Effector memory CD4-positive, alpha-beta T cell (primary cell): ENCODE measurements around the gene TRIB2.

Source experiments
- DNase-seq, 3 donors: peaks; one replicate each; pipeline ENCODE4 v3.0.0-alpha.2; 2020
- H3K27ac ChIP-seq: 2 replicates; pipeline ENCODE4 v1.7.0; 2013; ENCODE audit warnings: mild to moderate bottlenecking, low read length, moderate library complexity; ENCODE audit not compliant: insufficient read depth, poor library complexity, severe bottlenecking
- H3K27me3 ChIP-seq: replicated peaks from 2 replicates; pipeline ENCODE4 v1.7.0; 2013; ENCODE audit warnings: mild to moderate bottlenecking, low read length; ENCODE audit not compliant: insufficient read depth, control insufficient read depth, poor library complexity, severe bottlenecking
- H3K36me3 ChIP-seq: 2 replicates; pipeline ENCODE4 v1.7.0; 2013; ENCODE audit warnings: mild to moderate bottlenecking, low read length, moderate library complexity; ENCODE audit not compliant: control insufficient read depth, insufficient read depth
- H3K4me1 ChIP-seq: 2 replicates; pipeline ENCODE4 v1.7.0; 2013; ENCODE audit warnings: low read length, mild to moderate bottlenecking; ENCODE audit not compliant: control insufficient read depth, insufficient read depth, poor library complexity, severe bottlenecking
- H3K4me3 ChIP-seq: 2 replicates; pipeline ENCODE4 v1.7.0; 2013; ENCODE audit warnings: low read length, low read depth, mild to moderate bottlenecking; ENCODE audit not compliant: insufficient read depth, poor library complexity, severe bottlenecking
- H3K9me3 ChIP-seq: 2 replicates; pipeline ENCODE4 v1.7.0; 2013; ENCODE audit warnings: mild to moderate bottlenecking, low read length, moderate library complexity; ENCODE audit not compliant: control insufficient read depth

TRIB2 gene

DNA sequence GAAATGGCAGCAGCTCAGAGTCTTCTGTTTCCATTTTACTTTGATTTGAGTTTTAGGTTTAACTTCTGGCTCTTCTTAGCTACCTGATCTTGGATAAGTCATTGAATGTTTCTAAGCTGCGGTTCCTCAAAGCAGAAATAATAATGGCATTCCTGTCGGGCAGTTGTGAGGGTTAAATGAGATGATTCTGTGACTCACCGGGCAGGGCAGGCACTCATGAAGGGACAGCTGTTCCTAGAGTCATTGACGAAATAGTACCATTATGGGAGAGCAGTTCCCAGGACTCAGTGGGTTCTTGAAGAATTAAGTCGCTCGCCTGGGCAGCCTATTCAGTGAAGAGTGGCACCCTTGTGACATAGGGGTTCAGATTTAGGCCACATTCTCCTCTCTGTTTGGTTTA lies 10.3 kb downstream of the TRIB2 start:
- H3K4me1 ChIP-seq: peaks cover 52% of the 10 kb centered on the region
- H3K27me3 ChIP-seq: no peaks in the 10 kb centered on the region
- H3K27ac ChIP-seq: peak overlapping the region; percentile 11
- no peaks in the 10 kb centered on the region for H3K9me3 ChIP-seq
- no peak for DNase-seq
- H3K4me3 ChIP-seq: no peak overlapping the region
- H3K36me3 ChIP-seq: peaks cover 56% of the 10 kb centered on the region

DNA sequence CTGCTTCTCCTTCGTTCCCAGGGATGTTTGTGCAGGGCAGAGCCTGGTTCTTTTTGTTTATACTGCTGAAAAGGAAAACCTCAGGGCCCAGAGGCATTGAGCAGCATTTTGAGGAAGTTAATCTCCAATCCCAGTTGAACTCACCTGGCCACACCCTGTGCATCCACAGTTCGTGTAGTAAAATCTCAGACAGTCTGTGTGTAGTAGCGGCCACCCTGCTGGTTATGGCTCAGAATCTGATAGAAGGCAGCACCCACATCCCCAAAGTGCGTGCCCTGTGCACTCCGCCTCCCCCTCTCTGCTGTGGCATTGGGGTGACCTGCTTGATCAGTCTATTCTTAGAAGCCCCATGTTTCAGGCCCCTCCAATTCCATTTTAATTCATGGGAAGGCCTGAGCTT lies 10.9 kb downstream of the TRIB2 start:
- H3K27ac ChIP-seq: peak overlapping the region; percentile 49

DNA sequence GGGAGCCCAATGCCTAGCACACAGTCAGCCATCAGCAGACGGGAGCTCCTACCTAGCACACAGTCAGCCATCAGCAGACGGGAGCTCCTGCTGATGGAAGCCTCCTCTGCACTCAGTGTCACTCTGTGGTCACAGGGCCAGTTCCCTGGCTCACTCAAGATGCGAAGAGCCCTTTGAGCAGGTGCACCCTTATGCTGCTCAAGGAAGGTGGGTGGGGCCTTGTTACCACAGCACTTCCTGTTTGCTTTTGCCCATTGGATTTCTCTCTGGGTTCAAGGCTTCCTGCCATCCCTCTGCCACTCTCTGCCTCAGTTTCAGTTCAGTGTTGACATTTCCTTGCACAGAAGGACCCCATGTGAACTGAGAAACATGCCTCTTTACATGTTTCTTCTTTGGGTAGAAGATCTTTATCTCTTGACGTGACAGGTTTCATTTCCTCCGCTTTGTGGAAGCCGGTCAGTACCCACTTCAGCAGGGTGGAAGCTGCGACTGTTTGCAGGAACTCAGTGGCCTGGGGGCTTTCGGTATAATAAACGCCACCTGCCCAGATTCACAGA lies 11.6 kb downstream of the TRIB2 start:
- Histone ChIP-seq H3K27ac (peak overlapping the region; percentile 49), H3K4me3 (peak overlapping the region; percentile 13), H3K9me3 (no peaks in the 10 kb centered on the region), H3K36me3 (peaks cover 52% of the 10 kb centered on the region), H3K27me3 (no peaks in the 10 kb centered on the region), H3K4me1 (peaks cover 48% of the 10 kb centered on the region)
- DNase-seq: peak; percentile 27 to 51 (median 51)

More for the DNA sequence above, 10.9 kb downstream of the TRIB2 start:
- DNase-seq: no peak
- Histone ChIP-seq H3K27me3 (no peaks in the 10 kb centered on the region), H3K36me3 (peaks cover 56% of the 10 kb centered on the region), H3K9me3 (no peaks in the 10 kb centered on the region), H3K4me1 (peaks cover 53% of the 10 kb centered on the region), H3K4me3 (peak overlapping the region; percentile 13)

DNA sequence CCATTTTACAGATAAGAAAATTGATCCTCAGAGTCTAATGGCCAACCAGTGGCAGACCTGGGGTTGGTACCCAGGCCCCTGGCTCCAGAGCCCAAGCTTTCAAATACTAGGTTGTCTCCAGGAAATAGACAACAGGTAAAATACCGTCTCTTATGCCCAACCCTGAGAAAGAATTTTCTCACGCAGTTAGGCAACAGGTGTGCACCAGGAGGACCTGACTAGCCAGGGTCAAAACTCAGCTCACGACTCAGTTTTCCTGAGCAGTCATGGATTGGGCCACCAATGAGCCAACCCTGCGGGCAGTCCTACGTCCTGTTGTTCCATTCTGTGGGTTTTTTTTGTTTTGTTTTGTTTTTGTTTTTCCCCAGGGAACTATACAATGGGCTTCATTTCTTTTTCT lies 13.5 kb downstream of the TRIB2 start:
- H3K4me3 ChIP-seq: no peak overlapping the region
- H3K36me3 ChIP-seq: peaks cover 44% of the 10 kb centered on the region
- H3K4me1 ChIP-seq: peaks cover 54% of the 10 kb centered on the region
- no peaks in the 10 kb centered on the region for H3K27me3 ChIP-seq
- H3K9me3 ChIP-seq: no peaks in the 10 kb centered on the region
- H3K27ac ChIP-seq: no peak overlapping the region
- DNase-seq: no peak

DNA sequence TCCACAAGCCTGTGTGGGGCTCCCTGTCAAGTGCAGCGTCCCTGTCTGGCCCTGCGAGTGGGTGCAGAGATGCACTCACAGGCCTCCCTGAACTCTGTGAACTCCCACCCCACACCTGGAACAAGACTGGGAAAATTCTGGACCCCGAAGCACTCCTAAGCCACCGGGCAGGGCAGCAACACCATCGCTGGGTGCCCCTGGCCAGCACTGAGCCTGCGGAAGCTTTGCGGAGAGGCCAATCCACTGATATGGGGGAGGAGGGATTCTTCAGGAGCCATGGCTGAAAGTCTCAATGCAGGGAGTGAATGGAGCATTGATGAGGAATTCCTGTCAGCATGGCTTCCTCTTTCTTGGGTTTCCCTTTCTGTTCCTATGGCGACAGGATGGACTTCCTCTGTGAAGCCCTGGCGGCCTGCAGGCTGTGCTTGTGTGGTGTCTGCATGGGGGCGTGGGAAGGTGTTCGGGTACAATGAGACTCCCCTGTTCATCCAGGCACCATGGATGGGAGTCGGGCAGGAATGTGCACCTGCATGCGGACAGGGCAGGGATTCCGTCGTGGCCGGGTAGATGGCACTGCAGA lies 15.1 kb downstream of the TRIB2 start:
- no peaks in the 10 kb centered on the region for H3K9me3 ChIP-seq
- peaks cover 56% of the 10 kb centered on the region for H3K4me1 ChIP-seq
- no peak overlapping the region for H3K27ac ChIP-seq
- no peak overlapping the region for H3K4me3 ChIP-seq
- peaks cover 40% of the 10 kb centered on the region for H3K36me3 ChIP-seq
- DNase-seq: no peak
- no peaks in the 10 kb centered on the region for H3K27me3 ChIP-seq

DNA sequence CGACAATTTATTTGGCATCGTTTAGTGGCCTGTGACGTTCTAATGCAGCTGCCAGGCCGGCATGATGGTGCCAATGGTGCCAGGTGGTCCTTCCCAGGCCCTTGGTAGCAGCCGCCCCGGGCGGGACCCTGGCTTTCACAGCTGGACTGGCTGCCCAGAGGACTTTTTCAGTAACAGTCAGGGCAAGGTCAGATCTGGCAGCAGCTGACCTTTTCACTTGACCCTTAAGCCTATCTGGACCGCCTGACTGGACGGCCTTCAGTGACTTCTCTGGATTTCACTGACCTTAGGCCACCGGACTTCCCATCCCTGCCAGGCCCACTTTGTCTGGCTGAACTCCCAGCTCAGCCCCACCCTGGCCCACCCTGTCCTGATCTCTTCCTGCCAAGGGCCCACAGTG lies 15.9 kb downstream of the TRIB2 start:
- H3K9me3 ChIP-seq: no peaks in the 10 kb centered on the region
- peaks cover 49% of the 10 kb centered on the region for H3K4me1 ChIP-seq
- peaks cover 40% of the 10 kb centered on the region for H3K36me3 ChIP-seq
- H3K27me3 ChIP-seq: no peaks in the 10 kb centered on the region
- H3K27ac ChIP-seq: no peak overlapping the region
- no peak for DNase-seq
- no peak overlapping the region for H3K4me3 ChIP-seq

DNA sequence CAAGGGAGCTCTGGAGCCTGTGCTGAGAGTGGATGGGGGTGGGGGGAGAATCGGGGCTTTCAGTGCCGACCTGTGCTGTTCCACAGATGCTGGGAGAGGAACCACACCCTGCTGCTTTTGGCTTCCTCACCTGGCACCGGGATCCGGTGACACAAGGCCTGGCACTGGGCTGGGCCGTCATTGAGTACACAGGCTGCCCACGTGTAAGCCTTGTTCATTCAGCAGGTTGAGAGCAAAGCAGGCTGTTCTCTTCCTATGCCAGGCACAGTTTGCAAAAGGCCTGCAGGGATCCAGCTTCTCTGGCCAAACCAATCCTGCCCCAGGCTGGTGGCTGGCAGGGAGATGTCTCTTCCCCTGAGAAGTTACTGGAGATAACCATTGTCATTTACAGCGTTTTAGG lies 17.1 kb downstream of the TRIB2 start:
- peaks cover 38% of the 10 kb centered on the region for H3K4me1 ChIP-seq
- peak overlapping the region; percentile 14 for H3K27ac ChIP-seq

DNA sequence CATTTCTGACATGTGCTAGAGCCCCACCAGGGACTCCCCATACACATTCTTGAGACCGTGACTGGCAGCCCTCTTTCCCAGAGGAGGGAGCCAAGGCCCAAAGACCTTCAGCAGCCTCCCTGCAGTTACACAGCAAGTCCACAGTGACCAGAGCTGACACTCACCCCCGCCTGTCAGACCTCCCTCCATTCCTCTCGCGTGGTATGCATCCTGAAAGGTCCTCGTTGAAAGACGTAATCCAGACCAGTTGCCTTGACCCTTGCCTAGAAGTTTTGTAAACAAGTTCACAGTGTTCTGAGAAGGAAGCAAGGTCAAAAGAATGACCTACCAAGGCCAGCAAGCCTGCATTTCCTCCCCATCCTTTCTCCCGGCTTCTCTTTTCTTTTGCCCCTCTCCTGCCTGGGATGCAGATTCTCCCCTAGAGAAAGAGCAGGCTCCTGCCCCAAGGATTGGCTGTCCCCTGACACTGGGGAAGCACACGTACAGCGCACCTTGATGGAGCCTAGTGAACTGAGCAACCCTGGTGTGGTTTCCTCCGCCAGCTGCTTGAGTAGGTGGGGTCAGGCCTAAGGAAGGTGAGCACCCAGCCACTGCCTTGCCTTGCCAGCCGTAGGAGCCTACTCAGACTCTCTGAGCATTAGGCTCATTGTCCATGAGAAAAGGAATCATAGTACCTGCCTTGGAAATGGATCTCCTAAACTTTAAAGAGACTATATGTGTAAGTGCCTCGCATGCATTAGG lies 18.3 kb downstream of the TRIB2 start:
- Histone ChIP-seq H3K27me3 (no peaks in the 10 kb centered on the region), H3K36me3 (peaks cover 58% of the 10 kb centered on the region), H3K27ac (no peak overlapping the region), H3K4me3 (no peak overlapping the region), H3K9me3 (no peaks in the 10 kb centered on the region), H3K4me1 (peaks cover 32% of the 10 kb centered on the region)
- no peak for DNase-seq

More for the DNA sequence above, 17.1 kb downstream of the TRIB2 start:
- Histone ChIP-seq H3K27me3 (no peaks in the 10 kb centered on the region), H3K36me3 (peaks cover 52% of the 10 kb centered on the region), H3K4me3 (no peak overlapping the region), H3K9me3 (no peaks in the 10 kb centered on the region)
- DNase-seq: no peak

DNA sequence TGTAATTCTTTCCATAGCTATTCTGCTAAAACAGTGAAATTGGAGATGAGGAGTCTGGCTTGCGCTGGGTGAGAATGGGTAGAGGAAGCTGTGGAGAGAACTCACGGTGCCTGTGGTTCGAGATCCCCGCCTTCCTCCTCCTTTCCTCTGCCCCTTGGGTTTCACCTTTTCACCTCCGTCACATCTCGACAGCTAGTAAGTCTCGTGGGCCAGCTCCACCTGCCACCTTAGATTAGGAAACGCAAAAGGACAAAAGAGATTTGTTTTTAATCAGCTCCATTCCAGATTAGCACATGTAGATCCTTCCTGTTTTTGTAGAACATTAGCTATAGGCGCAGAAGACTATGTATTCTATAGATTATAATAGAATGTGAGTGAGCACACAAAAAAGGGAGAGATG lies 20.6 kb downstream of the TRIB2 start:
- DNase-seq: no peak
- Histone ChIP-seq H3K27me3 (no peaks in the 10 kb centered on the region), H3K4me3 (no peak overlapping the region), H3K4me1 (peaks cover 23% of the 10 kb centered on the region), H3K9me3 (no peaks in the 10 kb centered on the region), H3K36me3 (peaks cover 64% of the 10 kb centered on the region), H3K27ac (no peak overlapping the region)

DNA sequence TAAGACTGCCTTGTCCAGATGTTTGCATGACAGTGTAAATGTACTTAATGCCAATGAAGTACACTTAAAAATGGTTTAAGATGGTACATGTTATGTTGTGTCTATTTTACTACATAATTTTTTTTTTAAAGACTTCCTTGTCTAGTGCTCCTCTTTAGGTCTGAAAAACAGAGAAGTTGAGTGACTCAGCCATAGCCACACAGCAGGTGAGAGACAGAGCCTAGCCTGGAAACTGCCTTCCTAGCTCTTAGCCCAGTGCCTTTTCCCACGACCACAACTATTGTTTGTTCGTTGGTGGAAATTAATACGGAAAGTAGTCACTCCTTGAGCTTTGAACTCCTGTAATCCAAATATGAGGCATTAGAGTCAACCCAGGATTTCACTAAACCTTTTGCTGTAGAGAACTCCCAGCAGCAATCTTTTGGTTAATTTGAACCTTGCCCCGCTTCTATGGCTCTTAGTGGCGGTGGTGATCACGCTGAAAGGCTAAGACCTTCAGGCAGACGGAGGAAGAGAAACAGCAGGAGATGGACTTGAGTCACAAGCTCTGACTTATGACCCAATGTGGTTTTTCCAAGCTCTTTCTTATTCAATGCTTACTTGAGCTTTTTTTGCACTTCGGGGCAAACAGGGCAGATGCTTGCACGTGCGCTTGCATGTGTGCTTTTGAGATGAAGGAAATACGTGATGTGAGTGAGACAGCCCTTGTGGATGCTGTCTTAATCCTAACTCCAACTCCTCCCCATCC lies 21.2 kb downstream of the TRIB2 start:
- peaks cover 17% of the 10 kb centered on the region for H3K4me1 ChIP-seq
- H3K27me3 ChIP-seq: no peaks in the 10 kb centered on the region
- no peaks in the 10 kb centered on the region for H3K9me3 ChIP-seq
- no peak overlapping the region for H3K4me3 ChIP-seq
- no peak for DNase-seq
- H3K36me3 ChIP-seq: peaks cover 64% of the 10 kb centered on the region
- no peak overlapping the region for H3K27ac ChIP-seq
